GM18520 (cell line): ENCODE results near the gene KRTAP10-8.
"Not testable (repeated sequence)": the region's sequence is repeated elsewhere in the genome, so short reads cannot be mapped to it uniquely, and the experiment has no call there.

ENCODE experiments used
- ATAC-seq: cut with Tn5 transposase; IDR thresholded peaks from one replicate; pipeline ENCODE4 v1.9.1; 2021; ENCODE audit not compliant: unreplicated experiment

The KRTAP10-8 gene

GRCh38 chr21:44612029-44612486, at the start of gene KRTAP10-8:
Gene KRTAP10-8, plus strand, starts transcription at chr21:44612079. Its CDS starts 22 bp downstream, at chr21:44612101.
- ATAC-seq, result no peak

- ATAC-seq, result no peak
These were observed 47.8 kb upstream of the KRTAP10-8 start for GRCh38 chr21:44564099-44564498.

GRCh38 chr21:44564886-44565598, 46.8 kb upstream of the KRTAP10-8 start:
- no peak for ATAC-seq

- ATAC-seq, result no peak
These were observed 45.5 kb upstream of the KRTAP10-8 start for GRCh38 chr21:44566403-44566802.

GRCh38 chr21:44567481-44568171, 44.3 kb upstream of the KRTAP10-8 start:
- ATAC-seq, result no peak

GRCh38 chr21:44568261-44568660, 43.6 kb upstream of the KRTAP10-8 start:
- ATAC-seq, result no peak

- no peak for ATAC-seq
These were observed 43.0 kb upstream of the KRTAP10-8 start for GRCh38 chr21:44568667-44569556.

GRCh38 chr21:44569861-44570517, 41.9 kb upstream of the KRTAP10-8 start:
- no peak for ATAC-seq

- ATAC-seq, result no peak
These were observed 40.6 kb upstream of the KRTAP10-8 start for GRCh38 chr21:44571296-44571695.

- no peak for ATAC-seq
These were observed 39.8 kb upstream of the KRTAP10-8 start for GRCh38 chr21:44571844-44572782.

GRCh38 chr21:44572959-44573583, 38.8 kb upstream of the KRTAP10-8 start:
- no peak for ATAC-seq

GRCh38 chr21:44573630-44574456, 38.0 kb upstream of the KRTAP10-8 start, which contains the start of gene KRTAP10-4:
Gene KRTAP10-4, plus strand, starts transcription at chr21:44573729. Its CDS starts 30 bp downstream, at chr21:44573759.
- ATAC-seq, result not testable (repeated sequence)

GRCh38 chr21:44574457-44575306, 37.2 kb upstream of the KRTAP10-8 start:
- ATAC-seq, result no peak

- no peak for ATAC-seq
These were observed 36.4 kb upstream of the KRTAP10-8 start for GRCh38 chr21:44575307-44576024.

- ATAC-seq, result no peak
These were observed 35.9 kb upstream of the KRTAP10-8 start for GRCh38 chr21:44576025-44576420.

GRCh38 chr21:44578371-44579055, 33.4 kb upstream of the KRTAP10-8 start:
- no peak for ATAC-seq
